ENCODE results near the gene KATNB1.
"Not testable (repeated sequence)": the region's sequence is repeated elsewhere in the genome, so short reads cannot be mapped to it uniquely, and the experiment has no call there.

The KATNB1 gene

DNA sequence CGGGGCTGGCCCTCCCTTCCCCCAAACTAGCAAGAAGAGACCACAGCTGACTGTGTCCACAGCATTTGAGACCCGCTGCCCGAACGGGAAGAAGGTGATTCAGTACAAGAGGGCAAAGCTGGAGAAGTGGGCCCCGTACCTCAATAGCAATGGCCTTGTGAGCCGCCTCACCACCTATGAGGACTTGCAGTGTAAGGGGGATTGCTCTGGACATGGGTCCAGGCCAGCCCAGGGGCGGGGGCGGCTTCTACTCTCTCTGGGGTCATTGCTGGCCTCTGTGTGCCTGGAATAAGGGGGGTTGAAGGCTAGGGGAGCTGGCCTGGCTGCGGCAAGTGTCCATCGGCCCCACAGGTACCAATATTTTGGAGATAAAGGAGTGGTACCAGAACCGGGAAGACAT lies 12.9 kb upstream of the KATNB1 start:
- no peak for DNase-seq (ENCODE audit: low read depth)
- H3K4me3 ChIP-seq (ENCODE audit: low read depth, low read length) = no peak overlapping the region

DNA sequence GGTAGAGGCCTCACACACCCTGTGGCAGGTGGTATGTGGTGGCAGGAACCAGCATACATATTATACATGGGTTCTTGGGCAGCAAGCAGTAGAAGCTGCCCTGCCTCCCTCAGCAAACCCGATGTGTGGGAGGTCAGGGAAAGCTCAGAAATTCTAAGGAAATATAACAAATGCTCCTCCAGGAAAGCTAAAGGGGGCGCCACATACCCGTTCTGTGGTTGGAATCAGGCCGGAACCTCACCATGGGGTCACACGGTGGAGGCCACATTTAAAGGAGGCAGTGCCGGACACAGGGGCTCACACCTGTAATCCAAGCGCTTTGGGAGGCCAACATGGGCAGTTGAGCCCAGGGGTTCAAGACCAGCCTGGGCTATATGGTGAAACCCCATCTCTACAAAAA lies 12.4 kb upstream of the KATNB1 start:
- DNase-seq (ENCODE audit: low read depth) = no peak
- H3K4me3 ChIP-seq (ENCODE audit: low read depth, low read length) = no peak overlapping the region

DNA sequence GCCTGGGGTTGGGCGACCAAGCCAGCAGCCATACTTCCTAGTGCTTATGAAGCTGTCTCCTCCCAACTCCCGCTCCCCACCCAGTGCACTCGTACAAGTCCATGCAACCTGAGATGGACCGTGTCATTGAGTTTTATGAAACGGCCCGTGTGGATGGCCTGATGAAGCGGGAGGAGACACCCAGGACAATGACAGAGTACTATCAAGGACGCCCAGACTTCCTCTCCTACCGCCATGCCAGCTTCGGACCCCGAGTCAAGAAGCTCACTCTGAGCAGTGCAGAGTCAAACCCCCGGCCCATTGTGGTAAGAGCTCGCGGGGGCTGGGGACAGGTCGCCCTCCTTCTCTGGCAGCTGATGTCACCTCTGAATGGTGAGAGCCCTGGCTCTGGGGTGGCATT lies 11.0 kb upstream of the KATNB1 start:
- no peak overlapping the region for H3K4me3 ChIP-seq (ENCODE audit: low read depth, low read length)
- no peak for DNase-seq (ENCODE audit: low read depth)

GRCh38 chr16:57725151-57725550 lies 10.4 kb upstream of the KATNB1 start:
- no peak overlapping the region for H3K4me3 ChIP-seq (ENCODE audit: low read depth, low read length)
- DNase-seq (ENCODE audit: low read depth) = no peak

- H3K4me3 ChIP-seq (ENCODE audit: low read depth, low read length) = no peak overlapping the region
- no peak for DNase-seq (ENCODE audit: low read depth)
Measured at GRCh38 chr16:57725554-57725953, 10.0 kb upstream of the KATNB1 start.

GRCh38 chr16:57725976-57726375 lies 9.6 kb upstream of the KATNB1 start:
- DNase-seq (ENCODE audit: low read depth) = no peak
- no peak overlapping the region for H3K4me3 ChIP-seq (ENCODE audit: low read depth, low read length)

DNA sequence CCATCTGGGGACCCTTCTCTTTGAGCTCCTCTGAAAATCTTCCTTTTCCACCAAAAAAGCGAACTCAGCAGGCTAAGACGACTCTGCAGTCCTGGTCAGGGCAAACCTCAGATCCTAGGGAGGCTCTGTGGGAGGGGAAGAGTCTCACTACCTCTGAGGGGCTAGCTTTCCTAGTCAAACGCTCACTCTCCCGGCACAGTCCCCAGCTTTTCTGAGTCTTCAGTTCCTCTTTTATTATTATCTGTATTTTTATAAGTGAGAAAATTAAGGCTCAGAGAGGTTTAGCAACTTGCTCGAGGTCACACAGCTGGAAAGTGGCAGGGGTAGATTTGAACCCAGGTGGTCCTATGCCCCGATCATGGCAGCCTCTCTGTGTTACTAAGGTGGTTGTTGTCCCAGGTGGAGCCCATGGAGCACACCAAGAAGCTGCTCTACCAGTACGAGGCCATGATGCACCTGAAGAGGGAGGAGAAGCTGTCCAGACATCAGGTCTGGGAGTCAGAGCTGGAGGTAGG lies 9.1 kb upstream of the KATNB1 start:
- no peak overlapping the region for H3K4me3 ChIP-seq (ENCODE audit: low read depth, low read length)
- DNase-seq (ENCODE audit: low read depth) = no peak

DNA sequence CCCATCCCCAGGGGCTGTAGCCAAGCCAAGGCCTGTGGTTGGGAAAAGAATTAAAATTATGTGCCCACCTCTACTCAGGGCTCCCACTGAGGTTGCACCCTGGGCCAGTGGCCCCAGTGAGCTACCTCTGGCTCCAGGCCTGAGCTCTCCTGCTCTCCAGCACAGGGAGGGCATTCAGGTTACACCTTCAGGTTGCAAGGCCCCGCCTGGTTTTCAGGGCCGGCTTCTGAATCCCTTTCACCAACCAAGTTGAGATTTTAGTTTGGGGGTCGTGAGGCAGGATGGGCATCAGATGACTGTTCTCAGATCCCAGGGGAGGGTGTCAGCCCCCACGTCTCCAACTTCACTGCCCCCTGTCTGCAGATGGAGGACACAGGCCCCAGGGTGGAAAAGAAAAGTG lies 8.0 kb upstream of the KATNB1 start:
- H3K4me3 ChIP-seq (ENCODE audit: low read depth, low read length) = no peak overlapping the region
- no peak for DNase-seq (ENCODE audit: low read depth)

DNA sequence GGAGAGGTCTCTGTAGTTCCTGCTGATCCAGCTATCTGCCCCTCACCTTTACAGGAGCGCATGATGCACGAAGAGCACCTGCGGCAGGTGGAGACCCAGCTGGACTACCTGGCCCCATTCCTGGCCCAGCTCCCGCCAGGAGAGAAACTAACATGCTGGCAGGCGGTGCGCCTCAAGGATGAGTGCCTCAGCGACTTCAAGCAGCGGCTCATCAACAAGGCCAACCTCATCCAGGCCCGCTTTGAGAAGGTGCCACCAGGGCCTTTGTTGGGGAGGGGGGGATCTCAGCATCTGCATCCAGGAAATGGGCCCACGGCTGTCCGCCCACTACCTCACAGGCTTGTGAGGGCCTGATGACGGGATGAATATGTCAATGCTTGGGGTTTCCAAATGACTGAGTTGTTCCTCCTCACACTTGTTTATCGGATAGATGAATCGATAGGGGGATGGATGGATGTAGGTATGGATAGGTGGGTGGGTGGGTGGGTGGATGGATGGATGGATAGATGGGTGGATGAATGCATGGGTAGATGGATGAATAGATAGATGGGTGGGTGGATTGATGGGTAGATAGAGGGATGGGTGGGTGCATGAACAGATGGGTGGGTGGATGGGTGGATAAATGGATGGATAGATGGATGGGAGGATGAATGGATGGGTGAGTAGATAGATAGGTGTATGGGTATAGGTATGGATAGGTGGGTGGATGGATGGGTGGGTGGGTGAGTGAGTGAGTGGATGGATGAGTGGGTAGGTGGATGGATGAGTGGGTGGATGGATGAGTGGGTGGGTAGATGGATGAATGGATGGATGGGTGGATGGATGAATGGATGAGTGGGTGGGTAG lies 7.0 kb upstream of the KATNB1 start:
- no peak for DNase-seq (ENCODE audit: low read depth)
- H3K4me3 ChIP-seq (ENCODE audit: low read depth, low read length) = no peak overlapping the region

- DNase-seq (ENCODE audit: low read depth) = no peak
- H3K4me3 ChIP-seq (ENCODE audit: low read depth, low read length) = no peak overlapping the region
Measured at GRCh38 chr16:57729182-57729484, 6.4 kb upstream of the KATNB1 start.

- H3K4me3 ChIP-seq (ENCODE audit: low read depth, low read length); DNase-seq (ENCODE audit: low read depth): not testable (repeated sequence)
Measured at GRCh38 chr16:57729852-57730251, 5.7 kb upstream of the KATNB1 start.

- no peak for DNase-seq (ENCODE audit: low read depth)
- H3K4me3 ChIP-seq (ENCODE audit: low read depth, low read length) = no peak overlapping the region
Measured at GRCh38 chr16:57730771-57731730, 4.5 kb upstream of the KATNB1 start.

DNA sequence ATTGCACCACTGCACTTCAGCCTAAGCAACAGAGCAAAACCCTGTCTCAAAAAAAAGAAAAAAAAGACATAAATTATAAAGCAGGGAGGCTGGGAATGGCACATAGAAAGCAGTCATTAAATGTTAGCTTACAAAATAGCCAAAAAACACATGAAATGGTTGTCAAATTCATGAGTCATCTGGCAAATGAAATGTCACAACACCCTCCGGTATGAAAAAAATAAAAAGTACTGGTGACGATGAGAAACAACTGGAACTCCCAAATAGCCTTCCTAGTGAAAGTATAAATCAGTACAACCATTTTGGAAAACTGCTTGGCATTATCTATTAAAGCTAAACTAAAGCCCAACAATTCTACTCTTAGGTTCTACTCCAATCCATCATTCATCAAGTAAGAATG lies 3.5 kb upstream of the KATNB1 start:
- H3K4me3 ChIP-seq (ENCODE audit: low read depth, low read length) = no peak overlapping the region
- no peak for DNase-seq (ENCODE audit: low read depth)

- DNase-seq (ENCODE audit: low read depth) = no peak
Measured at GRCh38 chr16:57732714-57733113, 2.9 kb upstream of the KATNB1 start.

GRCh38 chr16:57734308-57734924 lies 1.2 kb upstream of the KATNB1 start:
- peak overlapping the region; percentile 87 for H3K4me3 ChIP-seq (ENCODE audit: low read depth, low read length)
- no peak for DNase-seq (ENCODE audit: low read depth)

More at GRCh38 chr16:57732714-57733113, 2.9 kb upstream of the KATNB1 start:
- no peak overlapping the region for H3K4me3 ChIP-seq (ENCODE audit: low read depth, low read length)

DNA sequence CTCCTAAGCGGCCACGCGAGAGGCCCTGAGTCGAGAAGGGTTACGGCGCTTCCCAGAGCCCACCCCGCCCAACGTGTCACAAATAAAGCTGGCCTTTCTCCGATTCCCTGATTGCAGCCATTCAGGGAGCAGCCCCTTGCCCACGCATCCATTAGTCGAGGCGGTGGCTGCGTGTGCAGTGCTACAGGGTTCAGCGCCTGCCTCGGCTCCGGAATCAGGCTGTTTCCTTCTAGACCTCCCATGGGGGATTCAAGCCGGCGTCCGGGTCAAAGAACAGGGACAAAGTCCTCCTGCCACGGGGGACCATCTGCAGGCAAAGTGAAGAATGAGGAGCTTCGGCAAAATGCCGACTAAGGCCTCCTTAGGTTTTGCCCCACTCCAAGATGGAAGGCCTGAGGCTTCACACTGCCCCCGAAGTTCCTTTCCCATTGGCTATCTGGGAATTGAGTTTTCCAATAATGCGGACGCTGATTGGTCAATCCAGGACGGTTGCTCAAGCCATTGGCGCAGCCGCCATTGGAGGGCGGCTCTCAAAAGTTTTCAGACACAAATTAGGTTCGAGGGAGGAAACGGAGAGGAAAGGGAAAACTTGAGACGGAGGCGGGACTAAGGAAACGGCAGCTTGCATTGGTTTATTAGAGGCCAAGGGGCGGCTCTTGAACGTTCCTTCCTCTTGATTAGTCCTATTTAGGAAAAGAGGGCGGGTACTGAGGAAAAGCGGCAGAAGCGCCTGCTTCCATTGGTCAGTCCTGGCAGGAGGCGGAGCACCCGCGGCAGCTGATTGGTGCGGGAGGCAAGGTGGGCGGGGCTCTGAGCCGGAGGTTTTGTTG lies 430 bp upstream of the KATNB1 start:
- DNase-seq (ENCODE audit: low read depth) = peak; percentile 99
- peak overlapping the region; percentile 87 for H3K4me3 ChIP-seq (ENCODE audit: low read depth, low read length)

- peak overlapping the region; percentile 87 for H3K4me3 ChIP-seq (ENCODE audit: low read depth, low read length)
- DNase-seq (ENCODE audit: low read depth) = peak; percentile 47
Measured at GRCh38 chr16:57736419-57737351, 1.1 kb downstream of the KATNB1 start.

DNA sequence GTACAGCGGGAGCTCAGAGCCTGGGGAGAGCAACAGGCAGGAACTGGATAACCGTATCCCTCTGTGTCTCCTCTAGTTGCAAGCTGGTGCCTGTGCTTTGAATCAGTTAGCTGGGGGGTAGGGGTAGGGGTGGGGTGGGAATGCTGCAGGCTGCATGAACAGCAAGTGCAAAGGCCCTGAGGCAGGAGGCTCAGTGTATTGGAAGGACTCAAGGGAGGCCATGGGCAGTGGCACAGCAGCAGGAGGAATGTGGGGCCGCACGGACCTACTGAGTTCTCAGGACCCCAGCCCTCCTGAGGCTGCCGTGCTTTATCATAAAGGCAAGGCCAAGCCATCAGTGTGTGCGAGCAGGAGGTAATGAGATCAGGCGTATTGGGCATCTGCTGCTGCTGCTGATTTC lies 3.3 kb downstream of the KATNB1 start:
- no peak for DNase-seq (ENCODE audit: low read depth)
- H3K4me3 ChIP-seq (ENCODE audit: low read depth, low read length) = no peak overlapping the region

Measured in skeletal muscle cell (primary cell).